Endothelial cell (in vitro differentiated cells): ENCODE measurements around the gene CTLA4. TPM values are rescaled to one million over a fixed set of nuclear protein-coding genes. Genes with fewer than 3 reads are reported as not detected.

Source experiments
- DNase-seq: peaks from one replicate; pipeline ENCODE4 v3.0.0; 2021; ENCODE audit warnings: low spot score
- H3K27ac Mint-ChIP-seq: one replicate; pipeline ENCODE4 v1.8.0; 2021; ENCODE audit warnings: mixed read lengths, inconsistent platforms; ENCODE audit not compliant: unreplicated experiment
- H3K27me3 Mint-ChIP-seq: one replicate; pipeline ENCODE4 v1.8.0; 2021; ENCODE audit warnings: mild to moderate bottlenecking, moderate library complexity, mixed read lengths, inconsistent platforms; ENCODE audit not compliant: unreplicated experiment
- H3K36me3 Mint-ChIP-seq: one replicate; pipeline ENCODE4 v1.8.0; 2021; ENCODE audit warnings: mild to moderate bottlenecking, low read depth, mixed read lengths, inconsistent platforms; ENCODE audit not compliant: unreplicated experiment
- H3K4me1 Mint-ChIP-seq: one replicate; pipeline ENCODE4 v1.8.0; 2021; ENCODE audit warnings: mild to moderate bottlenecking, mixed read lengths, inconsistent platforms; ENCODE audit not compliant: unreplicated experiment
- H3K4me3 Mint-ChIP-seq: one replicate; pipeline ENCODE4 v1.8.0; 2021; ENCODE audit warnings: mild to moderate bottlenecking, mixed read lengths, inconsistent platforms; ENCODE audit not compliant: unreplicated experiment
- H3K9me3 Mint-ChIP-seq: one replicate; pipeline ENCODE4 v1.8.0; 2021; ENCODE audit warnings: mixed read lengths, inconsistent platforms; ENCODE audit not compliant: unreplicated experiment
- CTCF ChIP-seq: fragments of 200-600 bp; sonication (generic); IDR thresholded peaks from one replicate; pipeline ENCODE4 v1.5.0; 2021; ENCODE audit warnings: antibody characterized with exemption; ENCODE audit not compliant: unreplicated experiment
- total RNA-seq: library from RNA; stranded (reverse); fragmentation: NEBNext Ultra II Directional; extraction: Animal tissue kit (Norgen Biotek cat#: 25700); gene quantifications from one replicate; pipeline ENCODE4 v1.2.1, GENCODE V29; 2021; ENCODE audit not compliant: unreplicated experiment

Gene CTLA4
- total RNA-seq, 1 donor from 2014 or later: not detected

- no peaks in the 10 kb centered on the region for H3K27me3 Mint-ChIP-seq
- no peaks in the 10 kb centered on the region for H3K36me3 Mint-ChIP-seq
- no peak overlapping the region for H3K27ac Mint-ChIP-seq
- no peaks in the 10 kb centered on the region for H3K9me3 Mint-ChIP-seq
- peaks cover 5% of the 10 kb centered on the region for H3K4me1 Mint-ChIP-seq
- no peak overlapping the region for H3K4me3 Mint-ChIP-seq
- TF ChIP-seq CTCF: no peak
- DNase-seq: no peak
These were observed 25.9 kb upstream of the CTLA4 start for GRCh38 chr2:203841654-203842053.

GRCh38 chr2:203842373-203842772 is 25.2 kb upstream of the CTLA4 start:
- Mint-ChIP-seq H3K9me3 (no peaks in the 10 kb centered on the region), H3K27ac (no peak overlapping the region), H3K27me3 (no peaks in the 10 kb centered on the region), H3K4me1 (peaks cover 5% of the 10 kb centered on the region), H3K36me3 (no peaks in the 10 kb centered on the region), H3K4me3 (no peak overlapping the region)
- no peak for TF ChIP-seq CTCF
- DNase-seq: no peak

GRCh38 chr2:203846490-203847105 is 21.0 kb upstream of the CTLA4 start:
- Mint-ChIP-seq H3K27ac (no peak overlapping the region), H3K4me3 (no peak overlapping the region)

GRCh38 chr2:203849010-203849409 is 18.6 kb upstream of the CTLA4 start:
- no peak for DNase-seq
- H3K4me1 Mint-ChIP-seq: no peaks in the 10 kb centered on the region
- H3K9me3 Mint-ChIP-seq: no peaks in the 10 kb centered on the region
- H3K4me3 Mint-ChIP-seq: no peak overlapping the region
- TF ChIP-seq CTCF: no peak
- no peak overlapping the region for H3K27ac Mint-ChIP-seq
- no peaks in the 10 kb centered on the region for H3K27me3 Mint-ChIP-seq
- no peaks in the 10 kb centered on the region for H3K36me3 Mint-ChIP-seq

More at GRCh38 chr2:203846490-203847105, 21.0 kb upstream of the CTLA4 start:
- DNase-seq: no peak
- Mint-ChIP-seq H3K27me3 (no peaks in the 10 kb centered on the region), H3K9me3 (no peaks in the 10 kb centered on the region), H3K4me1 (no peaks in the 10 kb centered on the region), H3K36me3 (no peaks in the 10 kb centered on the region)
- no peak for TF ChIP-seq CTCF

- TF ChIP-seq CTCF: no peak
- Mint-ChIP-seq H3K27me3 (no peaks in the 10 kb centered on the region), H3K4me1 (no peaks in the 10 kb centered on the region), H3K4me3 (no peak overlapping the region), H3K27ac (no peak overlapping the region), H3K36me3 (no peaks in the 10 kb centered on the region), H3K9me3 (no peaks in the 10 kb centered on the region)
- DNase-seq: no peak
These were observed 14.8 kb upstream of the CTLA4 start for GRCh38 chr2:203852760-203853159.
